Fibroblast of the conjunctiva (primary cell): ENCODE data around the gene ARHGAP22.

Experiments
- DNase-seq: peaks from one replicate; pipeline ENCODE4 v3.0.0-alpha.2; 2010; ENCODE audit warnings: low read depth

The ARHGAP22 gene

GRCh38 chr10:48633381-48634197, 28.7 kb upstream of the ARHGAP22 start:
- no peak for DNase-seq

GRCh38 chr10:48632166-48632565, 27.3 kb upstream of the ARHGAP22 start:
- DNase-seq: no peak

GRCh38 chr10:48627984-48628609, 23.2 kb upstream of the ARHGAP22 start:
- DNase-seq: no peak

DNA sequence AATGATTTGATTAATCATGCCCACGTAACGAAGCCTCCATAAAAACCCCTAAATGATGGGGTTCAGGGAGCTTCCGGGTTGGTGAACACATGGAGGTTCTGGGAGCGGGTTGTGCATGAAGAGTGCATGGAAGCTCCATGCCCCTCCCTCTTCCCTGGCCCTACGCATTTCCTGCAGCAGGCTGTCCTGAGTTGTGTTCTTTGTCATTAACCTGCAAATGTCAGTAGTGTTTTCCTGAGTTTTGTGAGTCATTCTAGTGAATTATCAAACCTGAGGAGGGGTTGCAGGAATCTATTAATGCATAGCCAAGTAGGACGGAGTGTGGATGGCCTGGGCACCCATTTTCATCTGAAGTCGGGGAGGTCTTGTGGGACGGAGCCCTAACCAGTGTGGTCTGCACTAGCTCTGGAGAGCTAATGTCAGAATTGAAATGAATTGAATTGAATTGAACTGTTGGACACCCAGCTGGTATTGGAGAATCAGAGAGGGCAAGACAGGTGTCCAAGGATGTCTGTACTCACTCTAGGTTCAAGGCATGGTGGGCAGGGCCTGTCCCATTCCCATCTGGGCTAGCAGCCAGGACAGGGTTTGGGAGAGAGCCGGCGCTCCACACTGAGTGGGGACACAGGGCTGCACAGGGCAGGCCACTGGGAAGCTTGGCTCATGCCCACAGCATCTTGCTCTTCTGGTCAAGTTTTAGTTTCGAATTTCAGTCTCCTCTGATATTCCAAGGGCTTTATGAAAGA, 22.3 kb upstream of the ARHGAP22 start:
- no peak for DNase-seq

DNA sequence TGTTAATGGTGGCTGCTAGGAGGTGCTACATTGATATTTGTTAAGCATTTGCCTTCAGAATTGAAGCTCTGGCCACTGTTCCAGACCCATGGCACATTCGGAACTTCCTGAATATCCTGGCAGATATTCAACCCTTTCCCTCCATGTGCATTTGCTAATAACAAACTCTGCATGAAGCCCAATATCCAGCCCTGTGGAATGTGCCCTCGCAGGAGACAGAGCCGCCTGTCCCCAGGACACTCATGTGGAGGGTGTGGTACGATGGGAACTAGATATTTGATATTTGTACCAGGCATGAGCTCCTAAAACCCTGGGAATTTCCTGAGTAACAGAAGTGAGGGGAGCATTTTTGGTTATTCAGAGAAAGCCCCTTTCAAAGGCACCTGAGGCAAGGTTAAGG, 21.6 kb upstream of the ARHGAP22 start:
- no peak for DNase-seq

DNA sequence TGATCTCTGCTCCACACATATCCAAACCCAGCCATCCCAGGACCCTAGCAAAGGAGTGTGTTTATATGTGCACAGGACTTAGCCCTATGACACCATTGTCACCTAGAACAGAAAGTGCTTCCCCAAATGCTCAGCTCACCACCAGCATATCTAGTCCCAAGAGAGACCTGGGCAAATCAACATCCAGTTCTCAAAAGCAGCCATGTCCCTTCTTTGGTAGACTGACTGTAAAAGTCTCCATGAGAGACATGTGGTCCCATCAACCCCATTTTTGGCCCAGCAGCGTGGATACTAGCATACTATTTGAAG, 20.9 kb upstream of the ARHGAP22 start:
- DNase-seq: no peak

DNA sequence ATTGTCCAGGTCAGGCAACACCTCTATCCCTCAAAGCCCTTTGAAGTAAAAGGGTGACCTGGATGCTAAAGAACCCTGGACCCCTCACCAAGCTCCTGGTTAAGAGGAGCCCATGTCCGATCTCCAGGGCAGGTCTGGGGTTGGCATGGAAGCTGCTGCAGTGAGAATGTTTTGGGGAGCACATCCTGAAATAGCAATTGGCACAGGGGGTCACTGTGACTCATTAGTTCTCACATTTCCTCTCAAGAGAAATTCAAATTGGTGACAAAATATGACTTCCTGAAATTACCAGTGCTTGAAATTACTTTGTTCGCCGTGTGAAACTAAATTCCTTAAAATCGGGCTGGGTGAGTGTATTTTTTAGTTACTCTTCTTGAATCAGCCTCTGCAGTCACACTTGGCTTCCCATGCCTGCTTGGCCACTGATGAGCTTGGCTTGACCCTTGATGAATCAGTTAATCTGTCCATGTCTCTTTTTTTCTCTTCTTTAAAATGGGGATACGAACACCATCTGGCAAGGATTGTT, 18.8 kb upstream of the ARHGAP22 start:
- no peak for DNase-seq

DNA sequence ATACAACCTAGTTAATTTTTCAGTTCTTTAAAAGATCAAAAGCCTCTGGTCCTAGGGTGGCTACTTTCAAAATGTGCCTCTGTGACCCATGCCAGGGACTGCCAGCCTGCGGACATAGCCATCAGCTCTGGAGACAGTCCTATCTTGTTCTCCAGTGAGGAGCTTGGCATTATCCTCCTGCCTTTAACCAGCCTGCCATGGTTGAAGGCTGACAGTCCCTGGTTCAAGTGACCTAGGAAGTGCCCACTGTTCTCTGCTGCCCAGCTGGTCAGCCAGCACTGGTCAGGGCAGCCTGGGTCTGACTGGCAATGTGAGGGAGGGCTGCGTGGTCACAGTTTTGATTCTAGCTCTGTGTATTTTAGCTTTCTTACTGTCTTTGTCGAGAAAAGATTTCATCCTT, 18.1 kb upstream of the ARHGAP22 start:
- DNase-seq: no peak

DNA sequence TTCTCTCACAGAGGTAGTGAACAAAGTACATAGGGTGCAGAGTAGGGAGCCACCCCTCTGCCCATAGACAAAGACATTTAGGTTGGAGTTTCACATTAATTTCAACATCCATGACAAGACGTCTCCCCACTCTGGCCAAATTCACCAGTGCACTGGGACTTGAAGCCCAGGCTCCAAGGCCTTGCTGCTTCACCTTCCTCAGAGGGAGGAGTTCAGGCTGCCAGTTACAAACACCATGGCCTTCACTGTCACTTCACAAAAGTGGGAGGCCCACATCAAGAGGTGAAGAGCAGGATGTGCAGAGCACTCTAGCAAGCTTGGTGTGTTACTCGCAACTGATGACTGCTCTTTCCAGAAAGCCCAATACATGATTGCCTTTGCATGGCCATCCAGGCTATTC, 15.8 kb upstream of the ARHGAP22 start:
- DNase-seq: no peak

- no peak for DNase-seq
Measured at GRCh38 chr10:48616436-48616835, 11.6 kb upstream of the ARHGAP22 start.

DNA sequence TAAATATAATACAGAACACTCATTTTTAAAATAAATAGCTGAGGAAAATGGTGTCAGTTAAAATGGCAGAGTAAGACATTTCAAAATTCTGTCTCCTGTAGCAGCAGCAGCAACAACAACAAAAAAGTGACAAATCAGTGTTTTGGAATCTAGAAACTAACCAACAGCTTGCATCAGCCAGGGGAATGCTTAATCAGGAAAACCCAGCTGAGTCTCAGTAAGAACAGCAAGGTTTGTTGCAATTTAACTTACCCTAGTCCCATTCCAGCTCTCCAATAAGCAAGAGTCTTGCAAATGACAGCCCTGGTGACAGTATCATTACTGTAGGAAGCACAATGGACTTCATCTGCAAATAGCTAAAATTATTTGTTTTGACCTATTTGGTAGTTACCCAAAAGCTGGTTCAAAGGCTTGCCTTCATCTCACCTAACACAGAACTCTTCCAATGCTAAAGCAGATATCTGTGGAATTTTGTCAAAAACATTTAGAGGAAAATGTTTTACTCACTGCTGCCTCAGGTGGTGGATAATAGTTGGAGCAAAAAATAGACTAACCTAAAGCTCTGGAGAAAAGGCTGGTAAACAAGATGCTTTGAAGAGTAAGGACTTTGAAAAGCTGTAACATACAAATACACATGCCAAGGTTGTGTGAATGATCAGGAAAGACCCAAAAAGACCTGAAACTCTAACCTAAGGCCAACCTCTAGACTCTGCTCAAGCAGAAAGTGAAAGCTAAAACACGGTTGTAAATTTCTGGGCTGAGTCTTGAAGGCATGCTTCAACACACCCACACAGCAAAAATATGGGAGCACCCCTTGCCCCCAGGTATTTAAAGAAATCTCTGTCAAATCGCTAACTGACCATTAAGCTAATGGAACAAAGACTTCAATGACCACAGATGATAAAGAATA, 9.9 kb upstream of the ARHGAP22 start:
- no peak for DNase-seq

- no peak for DNase-seq
Measured at GRCh38 chr10:48613016-48613415, 8.1 kb upstream of the ARHGAP22 start.

- DNase-seq: no peak
Measured at GRCh38 chr10:48612236-48612943, 7.5 kb upstream of the ARHGAP22 start.

DNA sequence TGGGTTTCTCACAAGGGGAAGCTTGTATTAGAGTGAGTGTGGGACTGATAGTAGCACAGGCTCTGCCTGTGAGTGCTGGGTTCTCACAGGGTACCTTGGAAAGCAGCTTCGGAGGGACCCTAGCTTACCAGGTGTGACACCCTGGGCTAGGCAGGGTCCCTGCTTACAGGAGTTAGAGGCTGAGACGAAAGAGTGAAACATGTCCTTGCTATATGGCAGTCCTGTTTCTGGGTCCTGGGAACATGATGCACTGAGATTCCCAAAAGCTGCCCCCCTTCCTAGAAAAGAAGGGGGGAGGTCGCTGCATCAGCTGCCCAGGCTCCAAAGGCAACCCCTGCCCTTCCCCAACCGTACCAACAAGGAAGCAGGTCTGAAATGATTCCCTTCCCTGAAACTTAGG, 6.3 kb upstream of the ARHGAP22 start:
- no peak for DNase-seq

- no peak for DNase-seq
Measured at GRCh38 chr10:48610585-48611093, 5.8 kb upstream of the ARHGAP22 start.

DNA sequence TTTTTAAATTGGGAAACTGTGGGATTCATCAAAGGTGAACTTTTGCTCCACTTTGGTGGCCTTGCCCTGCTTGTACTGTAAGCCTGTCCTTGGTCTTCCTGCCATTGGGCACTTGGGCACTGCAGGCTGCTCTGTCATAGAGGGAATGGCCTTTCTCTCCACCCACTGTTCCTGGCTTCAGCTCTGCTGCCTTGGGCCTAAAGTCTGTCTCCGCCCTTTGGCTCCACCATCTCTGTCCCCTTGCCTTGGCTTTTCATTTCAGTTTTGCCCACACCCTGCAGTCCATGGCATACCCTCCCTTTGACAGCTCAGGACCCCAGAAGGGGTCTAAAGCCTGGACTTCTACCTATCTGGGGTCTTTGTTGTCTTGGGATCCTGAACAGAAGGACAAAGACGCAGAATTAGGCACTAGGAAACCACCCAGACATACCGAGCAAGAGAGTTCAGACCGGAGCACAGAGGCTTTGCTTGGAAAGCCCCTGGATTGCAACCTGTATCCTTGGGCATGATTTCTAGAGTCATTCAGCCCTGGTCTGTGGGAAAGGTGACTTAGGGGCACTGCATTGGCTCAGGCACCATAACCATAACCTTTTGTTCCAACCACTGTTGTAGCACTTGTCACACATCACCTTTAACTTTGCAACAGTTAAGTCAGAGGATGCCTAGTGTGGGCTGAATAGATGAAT, 5.2 kb upstream of the ARHGAP22 start:
- DNase-seq: no peak

DNA sequence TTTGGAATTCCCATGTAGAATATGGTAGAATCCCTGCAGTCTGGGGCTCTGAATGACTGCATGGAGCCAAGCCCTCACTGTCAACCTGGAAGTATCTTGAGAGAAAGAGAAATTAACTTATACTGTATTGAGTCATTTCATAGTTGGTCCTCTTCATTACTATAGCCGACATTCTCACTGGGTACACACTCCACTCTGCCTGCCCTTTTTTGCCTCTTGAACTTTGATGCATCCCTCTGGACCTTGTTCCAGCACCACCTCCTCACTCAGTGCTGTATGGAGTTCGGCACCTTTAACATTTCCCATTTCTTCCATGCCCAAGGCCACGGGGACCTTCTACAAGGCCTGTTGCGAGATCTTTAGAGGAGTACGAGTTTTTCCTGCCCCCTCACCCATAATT, 4.6 kb upstream of the ARHGAP22 start:
- no peak for DNase-seq

GRCh38 chr10:48608976-48609375, 4.1 kb upstream of the ARHGAP22 start:
- no peak for DNase-seq

DNA sequence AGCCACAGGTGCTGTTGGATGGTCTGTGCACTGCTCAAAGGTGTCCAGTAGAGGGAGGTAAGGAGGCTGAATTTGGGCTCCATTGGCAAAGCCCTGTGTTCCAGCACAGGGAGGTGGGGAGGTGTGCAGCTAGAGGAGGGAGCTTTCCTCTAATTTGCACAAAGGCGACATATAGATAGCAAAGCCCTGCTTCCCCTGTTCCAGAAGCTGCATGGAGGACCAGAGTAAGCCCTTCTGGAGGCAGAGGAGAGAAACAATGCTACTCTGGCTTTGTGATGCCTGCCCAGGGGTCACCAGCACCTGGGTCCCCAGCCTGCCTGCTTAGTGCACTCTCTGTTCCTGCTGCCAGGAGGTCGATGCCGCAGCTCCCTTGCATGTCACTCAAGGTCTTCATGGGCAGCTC, 3.4 kb upstream of the ARHGAP22 start:
- DNase-seq: no peak
